HEK293 (cell line): ENCODE data around the gene MYH11.

Experiments
- ZFP37 ChIP-seq: fragments of 450-650 bp; formaldehyde crosslinking; IDR thresholded peaks from 2 replicates; pipeline ENCODE4 v1.5.1; 2016; ENCODE audit warnings: missing biosample characterization, missing genetic modification characterization
- ZFP41 ChIP-seq: fragments of 450-650 bp; formaldehyde crosslinking; IDR thresholded peaks from 2 replicates; pipeline ENCODE4 v1.5.1; 2016; ENCODE audit warnings: missing biosample characterization, missing genetic modification characterization, borderline replicate concordance
- ZNF404 ChIP-seq: fragments of 450-650 bp; formaldehyde crosslinking; IDR thresholded peaks from 2 replicates; pipeline ENCODE4 v1.5.1; 2017; ENCODE audit warnings: missing biosample characterization, missing genetic modification characterization
- TF ChIP-seq, protein P1 (sequence below): fragments of 450-650 bp; formaldehyde crosslinking; IDR thresholded peaks from 2 replicates; pipeline ENCODE4 v1.5.1; 2016; ENCODE audit warnings: missing biosample characterization, missing genetic modification characterization

DNA sequence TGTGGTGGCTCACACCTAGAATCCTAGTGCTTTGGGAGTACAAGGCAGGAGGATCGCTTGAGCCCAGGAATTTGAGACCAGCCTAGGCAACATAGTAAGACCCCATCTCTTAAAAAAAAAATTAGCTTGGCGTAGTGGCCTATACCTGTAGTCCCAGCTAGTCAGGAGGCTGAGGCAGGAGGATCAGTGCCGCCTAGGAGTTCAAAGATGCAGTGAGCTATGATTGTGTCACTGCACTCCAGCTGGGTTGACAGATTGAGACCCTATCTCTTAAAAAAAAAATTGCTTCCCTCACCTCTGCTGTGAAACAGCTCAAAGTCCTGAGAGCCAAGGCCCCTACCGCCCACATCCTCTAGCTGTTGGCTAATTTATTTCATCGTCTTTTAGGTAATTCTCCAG lies 196.6 kb downstream of the MYH11 start:
- TF ChIP-seq, protein P1, sequence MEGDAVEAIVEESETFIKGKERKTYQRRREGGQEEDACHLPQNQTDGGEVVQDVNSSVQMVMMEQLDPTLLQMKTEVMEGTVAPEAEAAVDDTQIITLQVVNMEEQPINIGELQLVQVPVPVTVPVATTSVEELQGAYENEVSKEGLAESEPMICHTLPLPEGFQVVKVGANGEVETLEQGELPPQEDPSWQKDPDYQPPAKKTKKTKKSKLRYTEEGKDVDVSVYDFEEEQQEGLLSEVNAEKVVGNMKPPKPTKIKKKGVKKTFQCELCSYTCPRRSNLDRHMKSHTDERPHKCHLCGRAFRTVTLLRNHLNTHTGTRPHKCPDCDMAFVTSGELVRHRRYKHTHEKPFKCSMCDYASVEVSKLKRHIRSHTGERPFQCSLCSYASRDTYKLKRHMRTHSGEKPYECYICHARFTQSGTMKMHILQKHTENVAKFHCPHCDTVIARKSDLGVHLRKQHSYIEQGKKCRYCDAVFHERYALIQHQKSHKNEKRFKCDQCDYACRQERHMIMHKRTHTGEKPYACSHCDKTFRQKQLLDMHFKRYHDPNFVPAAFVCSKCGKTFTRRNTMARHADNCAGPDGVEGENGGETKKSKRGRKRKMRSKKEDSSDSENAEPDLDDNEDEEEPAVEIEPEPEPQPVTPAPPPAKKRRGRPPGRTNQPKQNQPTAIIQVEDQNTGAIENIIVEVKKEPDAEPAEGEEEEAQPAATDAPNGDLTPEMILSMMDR (tag by site-specific recombination) = no peak
- no peak for TF ChIP-seq ZFP41 (tag by site-specific recombination)
- no peak for TF ChIP-seq ZNF404 (tag by site-specific recombination)
- no peak for TF ChIP-seq ZFP37 (tag by site-specific recombination)
